ENCODE results near the gene P3R3URF. TPM values are rescaled to one million over a fixed set of nuclear protein-coding genes. Genes with fewer than 3 reads are reported as not detected.

Gene P3R3URF
- total RNA-seq, 1 donor from 2014 or later: not detected

- intact Hi-C loops (cut with DNase I): no loop called here
- DNase-seq (ENCODE audit: low spot score): no peak
These were observed 26.2 kb downstream of the P3R3URF start for GRCh38 chr1:46150085-46150484.

GRCh38 chr1:46148318-46148717 lies 28.0 kb downstream of the P3R3URF start:
- intact Hi-C loops (cut with DNase I): no loop called here
- DNase-seq (ENCODE audit: low spot score): no peak

- DNase-seq (ENCODE audit: low spot score): no peak
- intact Hi-C loops (cut with DNase I): no loop called here
These were observed 38.4 kb downstream of the P3R3URF start for GRCh38 chr1:46137916-46138315.

- DNase-seq (ENCODE audit: low spot score): no peak
- intact Hi-C loops (cut with DNase I): no loop called here
These were observed 39.6 kb downstream of the P3R3URF start for GRCh38 chr1:46136711-46137110.

- no peak for DNase-seq (ENCODE audit: low spot score)
- intact Hi-C loops (cut with DNase I): loop anchor here (2.0 to 5.0 kb wide), 4 partner anchors 32 to 242 kb away; no protein-coding TSS in a partner anchor
These were observed 41.5 kb downstream of the P3R3URF start for GRCh38 chr1:46134660-46135331.

- intact Hi-C loops (cut with DNase I): loop anchor here (2.0 to 5.0 kb wide), 5 partner anchors 33 to 242 kb away; no protein-coding TSS in a partner anchor
- DNase-seq (ENCODE audit: low spot score): no peak
These were observed 42.4 kb downstream of the P3R3URF start for GRCh38 chr1:46133781-46134350.

- peak; percentile 90 for DNase-seq (ENCODE audit: low spot score)
- intact Hi-C loops (cut with DNase I): loop anchor here (2.0 to 5.0 kb wide), 4 partner anchors 40 to 241 kb away; no protein-coding TSS in a partner anchor
These were observed 43.1 kb downstream of the P3R3URF start for GRCh38 chr1:46133181-46133658.

GRCh38 chr1:46132529-46133180 lies 43.6 kb downstream of the P3R3URF start, which contains the start of gene PIK3R3:
TSS of gene PIK3R3 (minus strand) at chr1:46132629. CDS start at chr1:46131952, 677 bp downstream.
- peak; percentile 98 for DNase-seq (ENCODE audit: low spot score)
- intact Hi-C loops (cut with DNase I): loop anchor here (2.0 to 5.0 kb wide), 4 partner anchors 40 to 240 kb away; no protein-coding TSS in a partner anchor

- intact Hi-C loops (cut with DNase I): loop anchor here (2.0 to 5.0 kb wide), 4 partner anchors 41 to 240 kb away; no protein-coding TSS in a partner anchor
- DNase-seq (ENCODE audit: low spot score): no peak
These were observed 44.4 kb downstream of the P3R3URF start for GRCh38 chr1:46131712-46132528.

- DNase-seq (ENCODE audit: low spot score): no peak
- intact Hi-C loops (cut with DNase I): loop anchor here (5.0 kb wide), 3 partner anchors 94 to 239 kb away; no protein-coding TSS in a partner anchor
These were observed 45.2 kb downstream of the P3R3URF start for GRCh38 chr1:46131093-46131492.

- no peak for DNase-seq (ENCODE audit: low spot score)
- intact Hi-C loops (cut with DNase I): loop anchor here (5.0 kb wide), 3 partner anchors 93 to 238 kb away; no protein-coding TSS in a partner anchor
These were observed 45.7 kb downstream of the P3R3URF start for GRCh38 chr1:46130606-46131005.

- DNase-seq (ENCODE audit: low spot score): no peak
- intact Hi-C loops (cut with DNase I): loop anchor here (5.0 kb wide), 3 partner anchors 93 to 238 kb away; no protein-coding TSS in a partner anchor
These were observed 46.2 kb downstream of the P3R3URF start for GRCh38 chr1:46130121-46130520.

- no peak for DNase-seq (ENCODE audit: low spot score)
- intact Hi-C loops (cut with DNase I): no loop called here
These were observed 47.9 kb downstream of the P3R3URF start for GRCh38 chr1:46128344-46128743.

Other genes starting within 250 kb of the P3R3URF start
- gene PIK3R3, start 43.9 kb downstream of the P3R3URF start, total RNA-seq: 55.3 TPM
- gene TSPAN1, start 1.4 kb downstream of the P3R3URF start, total RNA-seq: 3.0 TPM
- gene POMGNT1, start 21.9 kb upstream of the P3R3URF start, total RNA-seq: 139 TPM
- gene LURAP1, start 26.8 kb upstream of the P3R3URF start, total RNA-seq: 11.9 TPM
- gene RAD54L, start 71.3 kb upstream of the P3R3URF start, total RNA-seq: 0.97 TPM
- gene LRRC41, start 127.1 kb upstream of the P3R3URF start, total RNA-seq: 52.5 TPM
- gene UQCRH, start 127.2 kb upstream of the P3R3URF start, total RNA-seq: 907 TPM
- gene NSUN4, start 164.3 kb upstream of the P3R3URF start, total RNA-seq: 18.5 TPM
- gene FAAH, start 217.8 kb upstream of the P3R3URF start, total RNA-seq: 0.97 TPM

Data from cardiac septum (tissue), 1 donor.